Astrocyte of the cerebellum (primary cell): ENCODE results near the gene SMNDC1.

Experiments used
- DNase-seq: peaks from one replicate; pipeline ENCODE4 v3.0.0-alpha.2; 2011; ENCODE audit warnings: low read depth
- H3K4me3 ChIP-seq: 2 replicates; pipeline ENCODE4 v1.5.1; 2011; ENCODE audit warnings: mild to moderate bottlenecking, low read depth, low read length, moderate library complexity
- CTCF ChIP-seq: IDR thresholded peaks from 2 replicates; pipeline ENCODE4 v1.5.1; 2012; ENCODE audit warnings: low read length, low read depth, moderate library complexity, mild to moderate bottlenecking; ENCODE audit errors: missing control alignments
- in situ Hi-C: cut with HindIII; loops from 2 replicates; pipeline ENCODE4 v1.10.0; 2017; ENCODE audit warnings: low sequenced_read_pairs

Gene SMNDC1

GRCh38 chr10:110330675-110331074, 26.0 kb upstream of the SMNDC1 start:
- H3K4me3 ChIP-seq = no peak overlapping the region
- no peak for TF ChIP-seq CTCF
- no peak for DNase-seq
- in situ Hi-C loops = no loop called here

GRCh38 chr10:110327262-110327914, 22.7 kb upstream of the SMNDC1 start:
- in situ Hi-C loops = loop anchor here (5.0 kb wide), 1 partner anchor 215 kb away; no protein-coding TSS in a partner anchor
- TF ChIP-seq CTCF = no peak

GRCh38 chr10:110326351-110327032, 21.8 kb upstream of the SMNDC1 start:
- H3K4me3 ChIP-seq = no peak overlapping the region
- peak; percentile 61 for DNase-seq
- in situ Hi-C loops = loop anchor here (5.0 kb wide), 1 partner anchor 216 kb away; no protein-coding TSS in a partner anchor
- no peak for TF ChIP-seq CTCF

More at GRCh38 chr10:110327262-110327914, 22.7 kb upstream of the SMNDC1 start:
- no peak overlapping the region for H3K4me3 ChIP-seq
- DNase-seq = no peak

GRCh38 chr10:110324805-110325280, 20.1 kb upstream of the SMNDC1 start:
- in situ Hi-C loops = loop anchor here (5.0 to 25.0 kb wide), 2 partner anchors 217 to 562 kb away; no protein-coding TSS in a partner anchor
- TF ChIP-seq CTCF = no peak
- no peak for DNase-seq
- no peak overlapping the region for H3K4me3 ChIP-seq

- no peak for DNase-seq
- in situ Hi-C loops = loop anchor here (25.0 kb wide), 1 partner anchor 563 kb away; no protein-coding TSS in a partner anchor
- no peak overlapping the region for H3K4me3 ChIP-seq
- no peak for TF ChIP-seq CTCF
Measured at GRCh38 chr10:110324201-110324804, 19.6 kb upstream of the SMNDC1 start.

GRCh38 chr10:110323503-110323902, 18.8 kb upstream of the SMNDC1 start:
- H3K4me3 ChIP-seq = no peak overlapping the region
- DNase-seq = no peak
- no peak for TF ChIP-seq CTCF
- in situ Hi-C loops = loop anchor here (25.0 kb wide), 1 partner anchor 564 kb away; no protein-coding TSS in a partner anchor
